ENCODE results near the gene DIAPH2.

DIAPH2 gene

DNA sequence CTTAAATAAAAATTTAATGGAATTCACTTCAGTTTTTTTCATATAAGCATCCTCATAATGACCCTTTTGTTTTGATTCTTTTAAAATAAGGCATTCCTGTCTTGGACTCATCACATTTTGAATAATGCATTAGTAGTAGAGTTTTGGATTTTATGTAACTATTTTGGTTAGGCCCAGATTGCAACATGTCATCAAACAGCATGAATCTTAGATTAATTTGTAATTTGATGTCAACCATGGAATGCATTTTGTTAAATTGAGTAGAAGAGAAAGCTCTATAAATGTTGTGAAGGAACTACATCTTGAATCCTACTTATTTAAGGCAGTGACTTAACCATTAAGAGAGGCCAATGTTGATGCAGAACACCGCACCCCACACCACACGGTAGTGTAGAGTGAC lies 3.1 kb downstream of the DIAPH2 start:
- TF ChIP-seq, protein P1, sequence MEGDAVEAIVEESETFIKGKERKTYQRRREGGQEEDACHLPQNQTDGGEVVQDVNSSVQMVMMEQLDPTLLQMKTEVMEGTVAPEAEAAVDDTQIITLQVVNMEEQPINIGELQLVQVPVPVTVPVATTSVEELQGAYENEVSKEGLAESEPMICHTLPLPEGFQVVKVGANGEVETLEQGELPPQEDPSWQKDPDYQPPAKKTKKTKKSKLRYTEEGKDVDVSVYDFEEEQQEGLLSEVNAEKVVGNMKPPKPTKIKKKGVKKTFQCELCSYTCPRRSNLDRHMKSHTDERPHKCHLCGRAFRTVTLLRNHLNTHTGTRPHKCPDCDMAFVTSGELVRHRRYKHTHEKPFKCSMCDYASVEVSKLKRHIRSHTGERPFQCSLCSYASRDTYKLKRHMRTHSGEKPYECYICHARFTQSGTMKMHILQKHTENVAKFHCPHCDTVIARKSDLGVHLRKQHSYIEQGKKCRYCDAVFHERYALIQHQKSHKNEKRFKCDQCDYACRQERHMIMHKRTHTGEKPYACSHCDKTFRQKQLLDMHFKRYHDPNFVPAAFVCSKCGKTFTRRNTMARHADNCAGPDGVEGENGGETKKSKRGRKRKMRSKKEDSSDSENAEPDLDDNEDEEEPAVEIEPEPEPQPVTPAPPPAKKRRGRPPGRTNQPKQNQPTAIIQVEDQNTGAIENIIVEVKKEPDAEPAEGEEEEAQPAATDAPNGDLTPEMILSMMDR (conservative IDR thresholded peaks at IDR 0.05; ENCODE audit: control insufficient read depth, insufficient read depth, low read depth, low read length), result no peak
- no peak overlapping the region for H3K4me3 ChIP-seq (ENCODE audit: control insufficient read depth, low read depth, low read length)
- DNase-seq (ENCODE audit: low read depth), result no peak

DNA sequence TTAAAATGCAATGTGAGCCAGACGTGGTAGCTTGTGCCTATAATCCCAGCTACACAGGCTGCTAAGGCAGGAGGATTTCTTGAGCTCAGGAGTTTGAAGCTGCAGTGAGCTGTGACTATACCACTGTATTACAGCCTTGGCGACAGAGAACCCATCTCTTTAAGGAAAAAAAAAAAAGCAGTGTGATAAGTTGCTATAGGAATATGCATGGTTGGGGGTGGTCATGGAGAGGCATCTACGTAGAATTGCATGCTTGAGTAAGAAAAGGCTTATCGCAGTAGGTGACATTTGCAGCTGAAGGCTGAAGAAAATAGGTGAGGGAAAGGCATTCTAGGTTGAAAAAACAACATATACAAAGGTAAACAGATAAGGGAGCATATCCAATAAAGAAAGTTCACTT lies 4.1 kb downstream of the DIAPH2 start:
- TF ChIP-seq, protein P1 (conservative IDR thresholded peaks at IDR 0.05; ENCODE audit: control insufficient read depth, insufficient read depth, low read depth, low read length), result no peak
- no peak overlapping the region for H3K4me3 ChIP-seq (ENCODE audit: control insufficient read depth, low read depth, low read length)
- no peak for DNase-seq (ENCODE audit: low read depth)

DNA sequence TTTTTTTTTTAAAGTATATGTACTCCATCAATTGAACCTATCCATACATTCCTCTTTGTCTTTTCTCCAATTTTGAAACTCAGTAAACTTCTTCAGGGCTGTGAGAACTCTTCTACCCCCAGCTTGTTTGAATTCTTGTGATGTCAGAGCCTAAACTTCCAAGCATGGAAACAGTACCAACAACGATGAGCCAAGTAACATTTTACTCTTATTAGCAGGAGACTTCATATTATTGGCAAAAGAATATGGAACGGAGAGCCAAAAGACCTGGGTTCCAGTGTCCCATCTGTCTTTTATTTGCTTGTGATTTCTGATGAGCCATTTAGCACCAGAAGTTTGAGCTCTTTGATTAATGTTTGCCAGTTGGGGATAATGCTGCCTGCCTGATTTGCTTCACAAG lies 5.3 kb downstream of the DIAPH2 start:
- TF ChIP-seq, protein P1 (conservative IDR thresholded peaks at IDR 0.05; ENCODE audit: control insufficient read depth, insufficient read depth, low read depth, low read length), result no peak
- H3K4me3 ChIP-seq (ENCODE audit: control insufficient read depth, low read depth, low read length), result no peak overlapping the region
- DNase-seq (ENCODE audit: low read depth), result peak; percentile 31

DNA sequence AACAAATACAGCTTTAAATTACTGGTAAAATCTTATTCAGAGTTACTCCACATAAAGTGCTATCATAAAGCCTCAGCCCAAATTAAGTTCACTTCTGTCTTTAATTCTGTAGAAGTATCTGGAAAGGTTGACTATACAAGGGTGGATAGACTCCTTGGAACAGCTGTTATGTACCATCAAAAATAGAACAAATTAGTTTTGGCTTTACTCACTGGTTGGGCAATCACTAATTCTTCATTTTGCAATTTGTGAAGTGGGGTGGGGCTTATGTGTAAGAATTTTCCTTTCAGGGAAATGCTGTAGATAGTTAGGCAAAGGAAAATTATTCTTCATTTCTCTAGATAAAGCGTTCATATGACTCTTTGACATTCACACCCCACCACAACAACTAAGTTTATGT lies 7.8 kb downstream of the DIAPH2 start:
- no peak overlapping the region for H3K4me3 ChIP-seq (ENCODE audit: control insufficient read depth, low read depth, low read length)
- TF ChIP-seq, protein P1 (conservative IDR thresholded peaks at IDR 0.05; ENCODE audit: control insufficient read depth, insufficient read depth, low read depth, low read length), result no peak
- DNase-seq (ENCODE audit: low read depth), result peak; percentile 64

DNA sequence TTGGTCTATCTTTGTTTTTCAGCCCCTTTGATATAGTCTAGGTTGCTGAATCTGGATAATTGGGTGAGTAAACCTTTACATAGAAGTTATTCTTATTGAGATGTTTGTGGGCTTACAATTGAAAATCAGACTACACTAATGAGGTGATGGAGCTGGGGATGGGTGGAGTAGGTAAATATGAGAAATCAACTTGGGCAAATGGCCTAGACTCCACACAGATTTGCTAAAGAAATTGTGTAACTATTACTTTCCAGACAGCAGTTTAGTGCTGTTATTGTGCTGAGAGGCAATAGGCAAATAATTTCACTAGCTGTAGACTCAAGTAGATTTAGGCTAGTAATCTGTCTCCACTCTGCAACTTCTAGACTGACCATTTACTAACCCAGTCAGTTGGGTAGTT lies 8.2 kb downstream of the DIAPH2 start:
- TF ChIP-seq, protein P1 (conservative IDR thresholded peaks at IDR 0.05; ENCODE audit: control insufficient read depth, insufficient read depth, low read depth, low read length), result no peak
- no peak overlapping the region for H3K4me3 ChIP-seq (ENCODE audit: control insufficient read depth, low read depth, low read length)
- peak; percentile 44 for DNase-seq (ENCODE audit: low read depth)

DNA sequence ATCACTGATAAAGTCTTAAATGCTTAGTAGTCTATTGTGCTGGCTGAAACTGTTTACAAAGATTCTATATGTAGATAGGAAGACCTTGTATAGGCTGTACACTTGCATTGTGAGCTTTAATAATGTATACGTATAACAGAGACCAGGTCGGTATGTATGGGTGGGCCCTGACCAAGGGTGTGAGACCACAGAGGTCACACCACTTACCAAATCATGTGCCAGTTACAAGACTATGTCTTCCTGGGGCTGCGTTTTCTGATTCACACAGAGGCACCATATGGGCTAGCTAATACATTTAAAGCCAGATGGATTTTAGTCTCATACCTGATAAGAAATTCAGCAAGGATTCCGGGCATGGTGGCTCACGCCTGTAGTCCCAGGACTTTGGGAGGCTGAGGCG lies 8.8 kb downstream of the DIAPH2 start:
- DNase-seq (ENCODE audit: low read depth), result no peak
- TF ChIP-seq, protein P1 (conservative IDR thresholded peaks at IDR 0.05; ENCODE audit: control insufficient read depth, insufficient read depth, low read depth, low read length), result no peak
- no peak overlapping the region for H3K4me3 ChIP-seq (ENCODE audit: control insufficient read depth, low read depth, low read length)

DNA sequence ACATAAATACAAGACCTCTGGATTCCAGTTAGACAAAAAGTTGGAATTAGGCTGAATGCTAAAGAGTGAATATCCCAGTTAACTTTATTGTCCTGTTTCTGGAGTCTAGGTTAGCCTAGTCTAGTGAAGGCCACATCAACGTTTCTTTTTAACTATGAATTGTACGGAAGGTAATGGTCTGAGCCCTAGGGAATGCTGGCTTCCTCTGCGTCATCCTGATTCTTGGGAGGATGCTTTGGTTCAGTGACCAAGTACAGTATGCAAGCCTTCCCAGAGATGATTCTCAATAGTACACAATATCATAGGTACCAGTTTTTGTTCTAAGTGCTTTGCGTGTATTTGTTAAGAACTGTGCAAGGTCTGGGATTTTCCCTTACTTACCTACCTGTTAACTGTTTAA lies 11.8 kb downstream of the DIAPH2 start:
- no peak for DNase-seq (ENCODE audit: low read depth)
- no peak overlapping the region for H3K4me3 ChIP-seq (ENCODE audit: control insufficient read depth, low read depth, low read length)
- TF ChIP-seq, protein P1 (conservative IDR thresholded peaks at IDR 0.05; ENCODE audit: control insufficient read depth, insufficient read depth, low read depth, low read length), result no peak
